ENCODE results near the gene GALK1. TPM values are rescaled to one million over a fixed set of nuclear protein-coding genes. Genes with fewer than 3 reads are reported as not detected.
A peak's percentile ranks its signal among the peaks of the same experiment; 100 is the strongest.

The GALK1 gene
- total and polyA plus RNA-seq, 2 of the 13 experiments (the other 11 are each of a cell fraction or from before 2014, with no cell fraction given), result 59.9 to 93.6 TPM

GRCh38 chr17:75753514-75754377 is 11.2 kb downstream of the GALK1 start (continued):
- TF ChIP-seq, protein P1, sequence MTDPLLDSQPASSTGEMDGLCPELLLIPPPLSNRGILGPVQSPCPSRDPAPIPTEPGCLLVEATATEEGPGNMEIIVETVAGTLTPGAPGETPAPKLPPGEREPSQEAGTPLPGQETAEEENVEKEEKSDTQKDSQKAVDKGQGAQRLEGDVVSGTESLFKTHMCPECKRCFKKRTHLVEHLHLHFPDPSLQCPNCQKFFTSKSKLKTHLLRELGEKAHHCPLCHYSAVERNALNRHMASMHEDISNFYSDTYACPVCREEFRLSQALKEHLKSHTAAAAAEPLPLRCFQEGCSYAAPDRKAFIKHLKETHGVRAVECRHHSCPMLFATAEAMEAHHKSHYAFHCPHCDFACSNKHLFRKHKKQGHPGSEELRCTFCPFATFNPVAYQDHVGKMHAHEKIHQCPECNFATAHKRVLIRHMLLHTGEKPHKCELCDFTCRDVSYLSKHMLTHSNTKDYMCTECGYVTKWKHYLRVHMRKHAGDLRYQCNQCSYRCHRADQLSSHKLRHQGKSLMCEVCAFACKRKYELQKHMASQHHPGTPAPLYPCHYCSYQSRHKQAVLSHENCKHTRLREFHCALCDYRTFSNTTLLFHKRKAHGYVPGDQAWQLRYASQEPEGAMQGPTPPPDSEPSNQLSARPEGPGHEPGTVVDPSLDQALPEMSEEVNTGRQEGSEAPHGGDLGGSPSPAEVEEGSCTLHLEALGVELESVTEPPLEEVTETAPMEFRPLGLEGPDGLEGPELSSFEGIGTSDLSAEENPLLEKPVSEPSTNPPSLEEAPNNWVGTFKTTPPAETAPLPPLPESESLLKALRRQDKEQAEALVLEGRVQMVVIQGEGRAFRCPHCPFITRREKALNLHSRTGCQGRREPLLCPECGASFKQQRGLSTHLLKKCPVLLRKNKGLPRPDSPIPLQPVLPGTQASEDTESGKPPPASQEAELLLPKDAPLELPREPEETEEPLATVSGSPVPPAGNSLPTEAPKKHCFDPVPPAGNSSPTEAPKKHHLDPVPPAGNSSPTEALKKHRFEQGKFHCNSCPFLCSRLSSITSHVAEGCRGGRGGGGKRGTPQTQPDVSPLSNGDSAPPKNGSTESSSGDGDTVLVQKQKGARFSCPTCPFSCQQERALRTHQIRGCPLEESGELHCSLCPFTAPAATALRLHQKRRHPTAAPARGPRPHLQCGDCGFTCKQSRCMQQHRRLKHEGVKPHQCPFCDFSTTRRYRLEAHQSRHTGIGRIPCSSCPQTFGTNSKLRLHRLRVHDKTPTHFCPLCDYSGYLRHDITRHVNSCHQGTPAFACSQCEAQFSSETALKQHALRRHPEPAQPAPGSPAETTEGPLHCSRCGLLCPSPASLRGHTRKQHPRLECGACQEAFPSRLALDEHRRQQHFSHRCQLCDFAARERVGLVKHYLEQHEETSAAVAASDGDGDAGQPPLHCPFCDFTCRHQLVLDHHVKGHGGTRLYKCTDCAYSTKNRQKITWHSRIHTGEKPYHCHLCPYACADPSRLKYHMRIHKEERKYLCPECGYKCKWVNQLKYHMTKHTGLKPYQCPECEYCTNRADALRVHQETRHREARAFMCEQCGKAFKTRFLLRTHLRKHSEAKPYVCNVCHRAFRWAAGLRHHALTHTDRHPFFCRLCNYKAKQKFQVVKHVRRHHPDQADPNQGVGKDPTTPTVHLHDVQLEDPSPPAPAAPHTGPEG (CRISPR knock-in tag; IDR thresholded peaks at IDR 0.05), result peak; percentile 86
- no peak for TF ChIP-seq ZNF282 (IDR thresholded peaks at IDR 0.05; ENCODE audit: partially characterized antibody)
- TF ChIP-seq ZNF720 (CRISPR knock-in tag; IDR thresholded peaks at IDR 0.05), result no peak
- peak; percentile 66; the same call in 1 of the 2 replicates for TF ChIP-seq ZNF160 (CRISPR knock-in tag; IDR thresholded peaks at IDR 0.05)
- no peak for TF ChIP-seq TGIF2 (CRISPR knock-in tag; IDR thresholded peaks at IDR 0.05)
- TF ChIP-seq THAP7 (CRISPR knock-in tag; IDR thresholded peaks at IDR 0.05), result no peak; the same call in 1 of the 2 replicates
- peak; percentile 76; the same call in 1 of the 2 replicates for TF ChIP-seq KLF15 (CRISPR knock-in tag; IDR thresholded peaks at IDR 0.05; ENCODE audit: borderline replicate concordance)
- TF ChIP-seq ZNF501 (CRISPR knock-in tag; IDR thresholded peaks at IDR 0.05), result peak; percentile 27; the same call in 1 of the 2 replicates
- TF ChIP-seq SCMH1 (CRISPR knock-in tag; IDR thresholded peaks at IDR 0.05; ENCODE audit: borderline replicate concordance), result no peak
- TF ChIP-seq TRIM22 (IDR thresholded peaks at IDR 0.05), result no peak
- no peak for TF ChIP-seq TCF7 (IDR thresholded peaks at IDR 0.05; ENCODE audit: low read depth)
- no peak for TF ChIP-seq ZNF839 (CRISPR knock-in tag; IDR thresholded peaks at IDR 0.05; ENCODE audit: borderline replicate concordance)
- no peak for TF ChIP-seq CREM (IDR thresholded peaks at IDR 0.05)
- no peak for TF ChIP-seq CREM (CRISPR knock-in tag; IDR thresholded peaks at IDR 0.05)
- TF ChIP-seq, protein P2, sequence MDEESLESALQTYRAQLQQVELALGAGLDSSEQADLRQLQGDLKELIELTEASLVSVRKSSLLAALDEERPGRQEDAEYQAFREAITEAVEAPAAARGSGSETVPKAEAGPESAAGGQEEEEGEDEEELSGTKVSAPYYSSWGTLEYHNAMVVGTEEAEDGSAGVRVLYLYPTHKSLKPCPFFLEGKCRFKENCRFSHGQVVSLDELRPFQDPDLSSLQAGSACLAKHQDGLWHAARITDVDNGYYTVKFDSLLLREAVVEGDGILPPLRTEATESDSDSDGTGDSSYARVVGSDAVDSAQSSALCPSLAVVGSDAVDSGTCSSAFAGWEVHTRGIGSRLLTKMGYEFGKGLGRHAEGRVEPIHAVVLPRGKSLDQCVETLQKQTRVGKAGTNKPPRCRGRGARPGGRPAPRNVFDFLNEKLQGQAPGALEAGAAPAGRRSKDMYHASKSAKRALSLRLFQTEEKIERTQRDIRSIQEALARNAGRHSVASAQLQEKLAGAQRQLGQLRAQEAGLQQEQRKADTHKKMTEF (CRISPR knock-in tag; IDR thresholded peaks at IDR 0.05), result no peak
- TF ChIP-seq DMTF1 (CRISPR knock-in tag; IDR thresholded peaks at IDR 0.05), result no peak; the same call in 1 of the 2 replicates

Data from HepG2 (cell line).